Sigmoid colon (tissue), 4 donors: ENCODE measurements around the gene PSMC6.

Source experiments
- EP300 ChIP-seq, 4 donors: sonication (generic); formaldehyde crosslinking; IDR thresholded peaks; one replicate each; pipeline ENCODE4 v1.6.1; 2017; ENCODE audit warnings: antibody characterized with exemption in 4 of 4
- TF ChIP-seq, protein P1 (sequence below), 4 experiments: fragments of 450-650 bp in 3 of 4; fragments of 200-600 bp in 1 of 4; IDR thresholded peaks; one replicate each; pipeline ENCODE4 v1.5.1; 2016 to 2019; ENCODE audit warnings: antibody characterized with exemption in 4 of 4, mild to moderate bottlenecking in 3 of 4, moderate library complexity in 2 of 4

DNA sequence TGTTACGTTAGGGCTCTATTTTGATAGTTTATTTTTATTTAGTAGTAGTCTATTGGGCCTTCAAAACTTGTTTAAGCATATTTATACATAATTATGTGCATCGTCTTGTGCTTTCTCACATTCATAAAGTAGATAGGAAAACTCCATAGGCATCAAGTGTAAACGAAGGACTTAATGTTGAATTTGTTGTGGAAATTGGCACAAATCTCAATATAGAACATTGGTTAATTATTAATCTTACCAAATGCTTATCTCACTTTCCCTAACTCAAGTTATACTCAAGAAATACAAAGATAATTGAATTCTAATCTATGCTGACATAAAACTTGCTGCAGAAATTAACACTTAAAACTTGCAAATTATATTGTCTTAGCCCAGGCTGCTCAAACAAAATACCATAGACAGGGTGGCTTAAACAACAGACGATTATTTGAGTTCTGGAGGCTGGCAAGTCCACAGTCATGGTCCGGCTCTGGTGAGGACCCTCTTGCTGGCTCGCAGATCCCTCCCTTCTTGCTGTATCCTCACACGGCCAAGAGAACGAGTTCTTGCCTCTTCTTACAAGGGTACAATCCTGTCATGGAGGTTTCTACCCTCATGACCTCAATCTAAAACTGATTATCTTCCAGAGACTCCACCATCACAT, 41.8 kb downstream of the PSMC6 start:
- TF ChIP-seq, protein P1, sequence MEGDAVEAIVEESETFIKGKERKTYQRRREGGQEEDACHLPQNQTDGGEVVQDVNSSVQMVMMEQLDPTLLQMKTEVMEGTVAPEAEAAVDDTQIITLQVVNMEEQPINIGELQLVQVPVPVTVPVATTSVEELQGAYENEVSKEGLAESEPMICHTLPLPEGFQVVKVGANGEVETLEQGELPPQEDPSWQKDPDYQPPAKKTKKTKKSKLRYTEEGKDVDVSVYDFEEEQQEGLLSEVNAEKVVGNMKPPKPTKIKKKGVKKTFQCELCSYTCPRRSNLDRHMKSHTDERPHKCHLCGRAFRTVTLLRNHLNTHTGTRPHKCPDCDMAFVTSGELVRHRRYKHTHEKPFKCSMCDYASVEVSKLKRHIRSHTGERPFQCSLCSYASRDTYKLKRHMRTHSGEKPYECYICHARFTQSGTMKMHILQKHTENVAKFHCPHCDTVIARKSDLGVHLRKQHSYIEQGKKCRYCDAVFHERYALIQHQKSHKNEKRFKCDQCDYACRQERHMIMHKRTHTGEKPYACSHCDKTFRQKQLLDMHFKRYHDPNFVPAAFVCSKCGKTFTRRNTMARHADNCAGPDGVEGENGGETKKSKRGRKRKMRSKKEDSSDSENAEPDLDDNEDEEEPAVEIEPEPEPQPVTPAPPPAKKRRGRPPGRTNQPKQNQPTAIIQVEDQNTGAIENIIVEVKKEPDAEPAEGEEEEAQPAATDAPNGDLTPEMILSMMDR (IDR thresholded peaks at IDR 0.05), result no peak
- TF ChIP-seq EP300 (IDR thresholded peaks at IDR 0.05), result no peak
